OCI-M2 (cell line): ENCODE data around the gene CYP2R1.

Source experiments
- DNase-seq: peaks from one replicate; lab custom pipeline; 2025; ENCODE audit not compliant: unreplicated experiment; lab: John Stamatoyannopoulos, UW

Gene CYP2R1

GRCh38 chr11:14892036-14892556 is at the start of gene CYP2R1:
TSS of gene CYP2R1 (minus strand) at chr11:14892231. CDS start at chr11:14892205, 26 bp downstream.
- DNase-seq, result peak; percentile 79

DNA sequence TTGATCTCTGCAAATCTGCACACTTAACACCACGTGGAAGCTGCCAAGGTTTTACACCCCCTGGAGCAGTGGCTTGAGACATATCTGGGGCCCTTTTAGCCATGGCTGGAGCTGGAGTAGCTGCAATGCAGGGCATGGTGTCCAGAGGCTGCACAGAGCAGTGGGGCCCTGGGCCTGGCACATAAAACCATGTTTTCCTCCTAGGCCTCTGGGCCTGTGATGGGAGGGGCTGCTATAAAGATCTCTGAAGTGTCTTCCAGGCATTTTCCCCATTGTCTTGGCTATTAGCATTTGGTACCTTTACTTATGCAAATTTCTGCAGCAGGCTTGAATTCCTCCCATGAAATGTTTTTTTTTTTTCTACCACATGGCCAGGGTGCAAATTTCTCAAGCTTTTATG is 46.9 kb upstream of the CYP2R1 start:
- DNase-seq, result no peak

GRCh38 chr11:14934641-14935351 is 42.8 kb upstream of the CYP2R1 start:
- DNase-seq, result no peak

- DNase-seq, result no peak
These were observed 40.4 kb upstream of the CYP2R1 start for GRCh38 chr11:14932447-14932846.

GRCh38 chr11:14930369-14930768 is 38.3 kb upstream of the CYP2R1 start:
- DNase-seq, result no peak

DNA sequence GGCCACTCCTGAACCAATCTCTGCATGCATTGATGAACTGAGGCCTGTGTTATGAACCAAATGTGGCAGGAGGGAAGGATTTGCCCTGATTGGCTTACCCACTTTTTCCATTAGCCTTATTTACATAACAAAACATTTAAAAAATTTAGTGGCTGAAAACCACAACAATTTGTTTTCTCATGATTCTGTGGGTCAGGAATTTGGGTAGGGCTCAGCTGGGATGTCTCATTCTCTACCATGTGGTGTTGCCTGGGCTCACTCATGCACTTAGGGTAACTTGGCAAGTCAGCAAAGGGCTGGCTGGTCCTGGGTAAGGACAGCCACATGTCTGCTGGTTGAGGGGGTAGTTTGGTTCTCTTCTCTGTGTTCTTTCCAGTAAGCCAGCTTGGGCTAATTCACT is 35.1 kb upstream of the CYP2R1 start:
- DNase-seq, result no peak

DNA sequence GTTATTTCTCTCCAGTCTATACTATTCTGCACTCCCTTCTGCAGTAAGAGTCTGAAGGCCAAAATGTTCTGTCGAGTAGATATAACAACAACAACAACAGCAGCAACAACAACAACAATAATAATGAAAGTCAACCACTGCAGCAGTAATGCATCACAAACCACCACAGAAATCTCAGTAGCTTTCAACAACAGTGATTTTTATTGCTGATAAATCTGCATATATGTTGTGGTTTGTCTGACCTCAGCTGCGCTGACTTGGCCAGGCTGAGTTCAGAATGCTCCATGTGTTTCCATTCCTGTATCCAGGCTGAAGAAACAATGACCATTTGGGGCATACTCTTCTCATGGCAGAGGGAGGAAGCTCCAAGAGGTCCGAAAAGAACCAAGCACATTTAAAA is 32.3 kb upstream of the CYP2R1 start:
- no peak for DNase-seq

GRCh38 chr11:14916403-14916802 is 24.4 kb upstream of the CYP2R1 start:
- no peak for DNase-seq

DNA sequence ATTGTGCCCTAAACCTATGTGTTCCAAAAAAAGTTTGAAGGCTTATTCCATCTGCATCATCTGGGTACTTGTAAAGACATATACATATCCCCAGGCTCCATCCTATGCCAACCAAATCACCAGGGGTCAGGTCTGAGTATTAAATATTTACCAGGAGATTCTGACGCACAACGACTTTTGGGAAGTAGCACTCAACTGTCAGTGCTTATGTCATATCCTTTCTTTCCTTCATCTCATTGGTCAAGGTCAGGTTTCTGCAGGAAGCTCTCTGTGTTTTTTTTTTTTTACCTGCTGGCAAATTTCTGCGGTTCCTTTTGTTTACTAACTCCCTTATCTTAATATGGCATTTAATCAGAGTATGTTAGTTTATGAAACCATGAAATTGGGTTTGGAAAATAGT is 22.5 kb upstream of the CYP2R1 start:
- DNase-seq, result no peak

DNA sequence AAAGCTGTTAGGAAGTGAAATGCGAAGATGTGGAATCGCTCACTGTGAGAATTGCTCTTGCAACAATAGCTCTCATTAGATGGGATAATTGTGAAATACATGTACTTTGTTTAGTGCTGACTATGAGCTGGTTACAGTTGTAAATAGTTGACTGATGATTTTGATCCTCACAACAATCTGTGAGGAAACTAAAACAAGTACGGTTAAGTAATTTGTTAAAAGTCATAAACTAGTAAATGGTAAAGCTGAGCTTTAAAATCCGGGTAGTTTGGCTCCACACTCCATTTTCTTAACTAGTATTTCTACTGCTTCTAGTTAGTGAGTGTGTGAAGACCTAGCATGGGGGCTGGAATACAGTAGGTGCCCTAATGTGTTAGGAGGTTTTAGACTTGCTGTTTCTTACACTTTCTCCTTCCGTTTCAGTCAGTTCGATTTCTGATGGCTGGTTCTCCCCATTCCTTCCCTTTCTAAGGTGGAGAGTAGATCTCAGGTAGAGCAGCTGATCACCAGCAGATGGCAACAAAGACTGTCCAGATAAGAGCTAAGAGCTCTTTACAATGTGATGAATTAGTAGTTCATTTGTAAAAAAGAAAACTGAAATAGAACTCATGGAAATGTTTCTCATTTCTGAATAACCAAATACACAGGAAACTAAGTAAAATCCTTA is 16.3 kb upstream of the CYP2R1 start:
- no peak for DNase-seq

GRCh38 chr11:14907411-14908213 is 15.6 kb upstream of the CYP2R1 start:
- DNase-seq, result no peak

DNA sequence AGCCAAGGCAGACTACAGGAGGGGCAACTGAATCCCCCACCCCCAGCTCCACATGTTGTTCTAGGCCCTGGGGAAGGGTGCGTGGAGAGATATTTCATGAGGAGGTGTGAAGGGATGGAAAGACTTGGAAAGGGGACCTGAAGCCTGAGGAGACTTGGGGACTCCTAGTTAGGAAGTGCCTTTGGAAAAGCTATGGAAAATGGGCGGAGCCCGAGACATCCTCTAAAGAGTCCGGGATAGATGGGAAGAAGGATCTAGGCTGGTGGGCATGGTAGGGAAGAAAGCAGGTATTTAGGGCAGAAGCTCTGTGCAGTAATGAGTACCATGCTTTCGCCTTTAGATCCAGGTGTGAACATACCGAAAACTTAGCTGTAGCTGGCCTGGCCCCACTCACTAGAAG is 15.0 kb upstream of the CYP2R1 start:
- DNase-seq, result no peak

- no peak for DNase-seq
These were observed 14.5 kb upstream of the CYP2R1 start for GRCh38 chr11:14906578-14906977.

DNA sequence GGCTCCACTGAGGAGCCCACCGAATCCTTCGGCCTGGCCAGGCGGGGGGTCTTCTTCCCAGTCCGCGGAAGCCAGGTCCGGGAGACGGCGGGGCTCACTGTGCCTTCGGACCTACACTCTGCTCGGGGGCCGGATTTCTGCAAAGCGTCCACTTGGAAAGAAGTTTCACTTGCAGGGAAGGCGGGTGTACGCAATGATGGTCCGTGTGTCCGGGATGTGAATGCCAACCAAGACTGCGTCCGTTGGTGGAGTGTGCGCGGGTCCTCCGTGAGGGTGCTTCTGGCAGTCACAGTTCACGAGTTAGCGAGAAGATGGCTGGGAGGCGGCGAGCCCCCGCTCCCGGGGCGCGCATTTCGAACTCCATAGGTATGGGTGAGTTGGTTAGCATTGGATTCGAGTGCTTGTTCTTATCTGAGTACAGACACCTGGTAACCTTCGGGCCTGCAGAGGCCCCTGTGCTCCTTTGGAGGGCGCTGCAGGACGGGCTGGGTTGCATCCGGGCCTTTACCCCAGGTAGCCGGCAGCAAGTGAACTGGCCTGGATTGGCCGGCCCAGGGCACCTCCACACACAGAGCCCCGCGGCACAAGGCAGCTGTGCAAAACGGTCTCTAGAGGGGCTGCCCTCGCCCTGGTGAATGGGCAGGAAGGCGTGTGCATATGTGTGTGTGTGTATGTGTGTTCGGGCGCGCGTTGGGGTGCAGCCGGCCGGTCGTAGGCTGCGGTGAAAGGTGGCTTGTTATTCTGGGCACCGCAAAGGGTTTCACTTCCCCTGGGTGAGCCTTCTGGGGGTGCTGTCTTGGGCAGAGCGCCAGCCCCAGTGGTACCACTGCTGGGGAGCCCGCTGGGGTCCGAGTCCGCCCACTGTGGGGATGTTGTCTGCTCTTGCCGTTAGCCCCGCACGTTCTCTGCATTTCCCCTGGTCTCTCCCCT is 13.3 kb upstream of the CYP2R1 start:
- DNase-seq, result no peak

DNA sequence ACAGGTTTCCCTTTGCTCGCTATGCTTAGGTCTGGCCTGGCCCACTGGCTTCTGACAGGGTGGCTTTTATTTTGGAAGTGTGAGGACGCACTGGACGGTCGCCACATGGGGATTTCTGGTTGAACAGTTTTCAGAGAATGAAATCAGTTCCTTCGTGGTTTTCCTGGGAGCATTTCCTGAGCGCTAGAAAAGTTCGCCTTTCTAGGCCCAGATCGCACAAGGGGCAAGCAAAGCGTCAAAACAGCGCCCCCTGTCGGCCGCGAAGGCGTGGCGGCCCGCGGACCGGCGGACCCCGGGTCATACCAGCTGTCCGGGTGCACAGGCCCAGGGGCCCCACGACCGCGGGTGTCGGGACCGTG is 12.7 kb upstream of the CYP2R1 start:
- no peak for DNase-seq

- no peak for DNase-seq
These were observed 10.8 kb upstream of the CYP2R1 start for GRCh38 chr11:14902650-14903350.

- DNase-seq, result no peak
These were observed 6.9 kb upstream of the CYP2R1 start for GRCh38 chr11:14898906-14899305.

DNA sequence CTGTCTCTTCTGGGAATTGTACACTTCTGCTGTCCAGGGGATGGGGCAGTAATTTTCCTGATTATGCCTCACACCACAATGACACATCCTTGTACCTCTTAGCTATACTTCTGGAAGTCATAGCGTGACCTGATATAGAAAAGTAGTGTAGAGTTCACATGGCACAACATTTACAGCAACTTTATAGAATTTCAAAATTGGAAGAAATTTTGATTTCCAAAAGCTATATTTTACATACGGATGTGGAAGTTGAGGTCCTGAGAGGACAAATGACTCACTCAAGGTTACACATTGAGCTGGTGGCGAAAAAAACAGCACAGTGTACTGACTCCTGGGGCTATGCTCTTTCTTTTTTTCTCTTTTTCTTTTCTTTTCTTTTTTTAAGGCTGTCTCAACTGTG is 6.3 kb upstream of the CYP2R1 start:
- no peak for DNase-seq

GRCh38 chr11:14894657-14895598 is 2.9 kb upstream of the CYP2R1 start:
- no peak for DNase-seq
